A549 treated with CpdA at 1 μM for 4 hours (cell line): Measurements from ENCODE around the gene MSTO1. TPM values are rescaled to one million over a fixed set of nuclear protein-coding genes. Genes with fewer than 3 reads are reported as not detected.

Source experiments
- total RNA-seq: library from RNA; stranded (reverse); fragments of 200-300 nt; extraction: Qiagen RNA extraction; gene quantifications from 5 replicates; pipeline ENCODE4 v1.2.3, GENCODE V29; 2022; ENCODE audit warnings: low read depth

Gene MSTO1
- total RNA-seq = 37.9 to 46.3 TPM (median 44.5 TPM) in 5 replicates

DNA sequence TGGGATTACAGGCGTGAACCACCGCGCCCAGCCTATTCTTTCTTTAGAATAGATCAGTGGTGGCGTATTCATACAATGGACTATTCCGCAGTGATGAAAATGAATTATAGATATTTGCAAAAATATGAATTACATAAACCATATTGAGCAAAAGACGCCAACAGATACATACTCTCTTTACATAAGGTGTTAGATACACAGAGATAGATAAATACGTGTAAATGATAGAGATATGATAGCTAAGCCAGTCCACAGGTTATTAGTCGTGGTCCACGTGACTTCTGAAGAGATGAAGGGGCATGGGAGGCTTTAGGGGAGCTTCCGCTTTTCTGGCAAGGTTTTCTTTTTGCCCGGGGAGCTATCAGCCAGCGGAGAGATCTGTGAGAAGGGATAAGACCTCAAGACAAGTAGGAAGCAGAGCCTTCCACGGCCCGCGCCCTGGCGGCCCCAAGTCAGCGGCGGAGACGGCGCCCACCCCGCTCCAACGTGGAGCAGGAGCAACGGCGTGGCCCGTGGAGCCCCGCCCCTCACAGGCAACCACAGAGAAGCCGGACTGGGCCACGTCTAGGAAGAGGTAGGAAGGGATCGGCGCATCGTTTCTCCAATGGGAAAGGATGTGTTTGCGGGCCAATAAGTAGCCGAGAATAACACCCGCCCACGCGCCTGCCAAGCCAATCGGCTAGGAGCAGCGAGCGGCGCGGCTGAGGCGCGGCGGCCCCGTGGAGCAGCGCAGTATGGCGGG is at the start of gene MSTO1:
MSTO1 (plus strand) TSS at position 704 of the 742 bp plus-strand sequence; CDS start at position 735, 31 bp downstream.

DNA sequence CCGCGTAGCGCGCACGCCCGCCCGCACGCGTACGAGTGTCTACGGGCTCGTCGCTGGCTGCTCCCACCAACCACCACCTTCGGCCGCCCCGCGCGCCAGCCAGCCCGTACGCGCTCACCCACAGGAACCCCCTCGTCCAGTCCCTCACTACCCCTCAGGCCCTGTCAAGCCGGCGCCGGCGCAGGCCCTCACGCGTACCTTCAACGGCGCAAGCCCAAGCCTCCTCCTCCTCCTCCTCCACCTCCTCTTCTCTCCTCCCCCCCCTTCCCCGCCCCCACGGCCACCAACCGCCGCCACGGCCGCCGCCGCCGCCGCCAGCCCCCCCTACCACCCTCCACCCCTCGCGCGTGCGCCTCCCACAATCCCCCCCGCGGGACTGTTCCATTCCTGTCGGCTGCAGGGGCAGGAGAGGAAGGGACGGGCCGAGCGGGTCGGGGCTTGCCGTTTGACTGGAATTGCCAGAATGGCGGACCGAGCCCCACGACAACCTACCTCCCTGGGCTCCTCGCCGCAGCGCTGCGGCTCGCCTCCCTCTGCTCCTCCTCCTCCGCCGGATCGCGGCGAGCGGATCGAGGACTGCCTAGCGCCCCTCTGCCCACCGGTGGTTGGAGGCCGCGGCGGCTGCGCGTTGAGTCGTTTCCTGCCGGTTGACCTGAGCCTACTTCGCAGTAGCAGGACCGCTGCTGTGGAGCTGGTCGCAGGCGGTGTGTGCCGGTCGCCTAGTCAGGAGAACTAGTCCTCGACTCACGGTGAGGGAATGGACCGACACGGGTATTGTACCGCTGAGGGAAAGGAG is 47.2 kb upstream of the MSTO1 start, which contains the start of gene ASH1L:
ASH1L (minus strand) TSS at position 223 of the 796 bp plus-strand sequence. CDS start 41,284 bp downstream, outside the sequence.

Other genes starting within 250 kb of the MSTO1 start
- gene ASH1L, start 47.4 kb upstream of the MSTO1 start, total RNA-seq = 10.0 to 16.0 TPM (median 11.9 TPM) in 5 replicates
- gene YY1AP1, start 78.6 kb downstream of the MSTO1 start, total RNA-seq = 43.0 to 49.5 TPM (median 45.9 TPM) in 5 replicates
- gene DAP3, start 78.9 kb downstream of the MSTO1 start, total RNA-seq = 116 to 145 TPM (median 121 TPM) in 5 replicates
- gene GON4L, start 247.0 kb downstream of the MSTO1 start, total RNA-seq = 14.4 to 16.0 TPM (median 14.7 TPM) in 5 replicates
- 0.96 to 1.4 TPM (median 1.3 TPM) in 5 replicates for gene SYT11, start 249.3 kb downstream of the MSTO1 start, total RNA-seq